ENCODE data around the gene NPAS3. TPM values are rescaled to one million over a fixed set of nuclear protein-coding genes. Genes with fewer than 3 reads are reported as not detected.

Gene NPAS3
- total RNA-seq, 2 experiments from 2014 or later = not detected

DNA sequence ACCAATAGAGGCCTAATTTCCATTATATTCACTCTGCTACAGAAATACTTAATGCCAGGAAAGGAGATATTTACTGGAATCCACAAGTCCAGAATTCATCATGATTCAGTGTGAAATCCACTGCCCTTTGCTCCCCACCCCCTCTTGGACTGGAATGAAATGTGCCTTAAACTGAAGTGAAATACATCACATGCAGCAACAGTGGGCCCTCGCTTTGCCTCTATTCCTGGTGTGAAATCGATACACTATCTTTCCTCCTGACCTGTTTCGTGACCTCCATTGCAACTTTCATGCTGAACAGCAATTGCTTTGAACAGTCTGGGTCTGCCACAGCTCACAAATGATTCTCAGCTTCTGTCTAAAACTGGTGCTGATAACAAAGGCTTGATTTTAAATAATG lies 100.6 kb downstream of the NPAS3 start:
- no peaks in the 10 kb centered on the region for H3K4me1 Mint-ChIP-seq (ENCODE audit: low read depth)
- H3K36me3 Mint-ChIP-seq = no peaks in the 10 kb centered on the region
- ChIA-PET POLR2A (no interaction called here), CTCF (no interaction called here)
- no peaks in the 10 kb centered on the region for H3K27me3 Mint-ChIP-seq
- intact Hi-C loops (cut with micrococcal nuclease) = no loop called here
- H3K4me3 Mint-ChIP-seq = no peak overlapping the region
- no peak for DNase-seq
- peaks cover 8% of the 10 kb centered on the region for H3K9me3 Mint-ChIP-seq
- no peak overlapping the region for H3K27ac Mint-ChIP-seq

GRCh38 chr14:33040372-33041140 lies 101.9 kb downstream of the NPAS3 start:
- POLR2A ChIA-PET = no interaction called here
- CTCF ChIA-PET = no interaction called here
- intact Hi-C loops (cut with micrococcal nuclease) = no loop called here
- H3K4me3 Mint-ChIP-seq = no peak overlapping the region
- no peak overlapping the region for H3K27ac Mint-ChIP-seq
- DNase-seq = no peak
- no peaks in the 10 kb centered on the region for H3K27me3 Mint-ChIP-seq
- H3K9me3 Mint-ChIP-seq = peaks cover 8% of the 10 kb centered on the region
- H3K4me1 Mint-ChIP-seq (ENCODE audit: low read depth) = no peaks in the 10 kb centered on the region
- H3K36me3 Mint-ChIP-seq = no peaks in the 10 kb centered on the region

- POLR2A ChIA-PET = no interaction called here
- Mint-ChIP-seq H3K27me3 (no peaks in the 10 kb centered on the region), H3K36me3 (no peaks in the 10 kb centered on the region), H3K4me3 (no peak overlapping the region), H3K27ac (no peak overlapping the region), H3K4me1 (ENCODE audit: low read depth) (no peaks in the 10 kb centered on the region), H3K9me3 (peaks cover 8% of the 10 kb centered on the region)
- no peak for DNase-seq
- CTCF ChIA-PET = no interaction called here
- intact Hi-C loops (cut with micrococcal nuclease) = no loop called here
Measured at GRCh38 chr14:33042591-33042990, 103.9 kb downstream of the NPAS3 start.

- ChIA-PET POLR2A (no interaction called here), CTCF (no interaction called here)
- intact Hi-C loops (cut with micrococcal nuclease) = no loop called here
- Mint-ChIP-seq H3K4me3 (no peak overlapping the region), H3K27me3 (no peaks in the 10 kb centered on the region), H3K9me3 (peaks cover 8% of the 10 kb centered on the region), H3K27ac (no peak overlapping the region), H3K36me3 (no peaks in the 10 kb centered on the region), H3K4me1 (ENCODE audit: low read depth) (no peaks in the 10 kb centered on the region)
- DNase-seq = no peak
Measured at GRCh38 chr14:33045760-33046159, 107.1 kb downstream of the NPAS3 start.

DNA sequence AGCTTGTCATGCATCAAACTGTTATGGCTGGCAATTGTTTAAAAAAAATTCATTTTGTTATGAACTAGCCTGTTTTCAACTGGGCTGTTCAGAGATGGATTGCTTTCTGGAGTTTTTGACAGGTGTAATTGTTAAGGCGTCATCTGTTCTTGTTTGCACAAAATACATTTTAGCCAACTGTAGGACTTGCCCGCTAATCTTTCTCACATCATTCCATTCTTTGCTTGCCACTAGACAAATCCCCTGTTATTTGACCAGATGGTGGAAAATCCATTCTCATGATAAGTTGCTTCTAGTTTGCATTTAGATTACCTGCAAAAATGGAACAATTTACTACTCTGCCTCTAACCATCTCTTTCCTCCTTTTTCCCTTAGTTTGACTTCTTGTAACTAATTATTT lies 114.3 kb downstream of the NPAS3 start:
- ChIA-PET CTCF (no interaction called here), POLR2A (no interaction called here)
- Mint-ChIP-seq H3K27me3 (no peaks in the 10 kb centered on the region), H3K4me1 (ENCODE audit: low read depth) (no peaks in the 10 kb centered on the region), H3K36me3 (no peaks in the 10 kb centered on the region), H3K27ac (no peak overlapping the region), H3K9me3 (no peaks in the 10 kb centered on the region), H3K4me3 (no peak overlapping the region)
- no peak for DNase-seq
- intact Hi-C loops (cut with micrococcal nuclease) = no loop called here

GRCh38 chr14:33056213-33056612 lies 117.5 kb downstream of the NPAS3 start:
- H3K9me3 Mint-ChIP-seq = no peaks in the 10 kb centered on the region
- CTCF ChIA-PET = no interaction called here
- no peak for DNase-seq
- no peak overlapping the region for H3K27ac Mint-ChIP-seq
- intact Hi-C loops (cut with micrococcal nuclease) = no loop called here
- H3K36me3 Mint-ChIP-seq = no peaks in the 10 kb centered on the region
- no peaks in the 10 kb centered on the region for H3K4me1 Mint-ChIP-seq (ENCODE audit: low read depth)
- POLR2A ChIA-PET = no interaction called here
- no peak overlapping the region for H3K4me3 Mint-ChIP-seq
- H3K27me3 Mint-ChIP-seq = no peaks in the 10 kb centered on the region

GRCh38 chr14:33057585-33057984 lies 118.9 kb downstream of the NPAS3 start:
- H3K27ac Mint-ChIP-seq = no peak overlapping the region
- H3K4me3 Mint-ChIP-seq = no peak overlapping the region
- ChIA-PET POLR2A (no interaction called here), CTCF (no interaction called here)
- intact Hi-C loops (cut with micrococcal nuclease) = no loop called here
- no peaks in the 10 kb centered on the region for H3K9me3 Mint-ChIP-seq
- no peaks in the 10 kb centered on the region for H3K36me3 Mint-ChIP-seq
- no peaks in the 10 kb centered on the region for H3K4me1 Mint-ChIP-seq (ENCODE audit: low read depth)
- H3K27me3 Mint-ChIP-seq = no peaks in the 10 kb centered on the region
- DNase-seq = no peak

GRCh38 chr14:33061667-33062325 lies 123.1 kb downstream of the NPAS3 start:
- no peaks in the 10 kb centered on the region for H3K4me1 Mint-ChIP-seq (ENCODE audit: low read depth)
- ChIA-PET POLR2A (no interaction called here), CTCF (no interaction called here)
- no peaks in the 10 kb centered on the region for H3K27me3 Mint-ChIP-seq
- no peak for DNase-seq
- H3K27ac Mint-ChIP-seq = no peak overlapping the region
- H3K36me3 Mint-ChIP-seq = no peaks in the 10 kb centered on the region
- H3K9me3 Mint-ChIP-seq = no peaks in the 10 kb centered on the region
- intact Hi-C loops (cut with micrococcal nuclease) = no loop called here
- H3K4me3 Mint-ChIP-seq = no peak overlapping the region

DNA sequence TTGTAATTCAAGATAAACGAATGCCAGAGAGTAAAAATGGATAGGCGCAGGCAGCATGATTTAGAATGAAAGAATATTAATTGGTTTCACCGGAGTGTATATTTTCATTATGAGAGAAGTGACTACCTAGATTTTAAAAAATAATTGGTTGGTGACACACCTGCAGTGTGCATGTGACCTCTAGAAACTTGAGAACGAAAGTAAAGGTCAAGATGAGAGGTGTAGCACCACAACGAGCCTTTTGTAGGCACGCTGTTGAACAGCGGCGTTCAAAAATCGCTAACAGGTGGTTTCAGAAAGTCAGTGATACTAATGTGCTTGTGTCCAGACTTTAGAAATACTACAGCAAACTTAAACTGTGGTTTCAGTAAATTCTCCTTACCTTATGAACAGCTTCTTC lies 123.8 kb downstream of the NPAS3 start:
- H3K27me3 Mint-ChIP-seq = no peaks in the 10 kb centered on the region
- DNase-seq = no peak
- H3K4me3 Mint-ChIP-seq = no peak overlapping the region
- no peak overlapping the region for H3K27ac Mint-ChIP-seq
- ChIA-PET POLR2A (no interaction called here), CTCF (no interaction called here)
- no peaks in the 10 kb centered on the region for H3K36me3 Mint-ChIP-seq
- no peaks in the 10 kb centered on the region for H3K9me3 Mint-ChIP-seq
- H3K4me1 Mint-ChIP-seq (ENCODE audit: low read depth) = no peaks in the 10 kb centered on the region
- intact Hi-C loops (cut with micrococcal nuclease) = no loop called here

- POLR2A ChIA-PET = no interaction called here
- no peaks in the 10 kb centered on the region for H3K27me3 Mint-ChIP-seq
- intact Hi-C loops (cut with micrococcal nuclease) = no loop called here
- DNase-seq = no peak
- CTCF ChIA-PET = no interaction called here
- no peaks in the 10 kb centered on the region for H3K36me3 Mint-ChIP-seq
- H3K27ac Mint-ChIP-seq = no peak overlapping the region
- H3K4me3 Mint-ChIP-seq = no peak overlapping the region
- no peaks in the 10 kb centered on the region for H3K4me1 Mint-ChIP-seq (ENCODE audit: low read depth)
- no peaks in the 10 kb centered on the region for H3K9me3 Mint-ChIP-seq
Measured at GRCh38 chr14:33062881-33063280, 124.2 kb downstream of the NPAS3 start.

- Mint-ChIP-seq H3K4me3 (no peak overlapping the region), H3K27ac (no peak overlapping the region), H3K36me3 (no peaks in the 10 kb centered on the region), H3K27me3 (no peaks in the 10 kb centered on the region), H3K9me3 (no peaks in the 10 kb centered on the region), H3K4me1 (ENCODE audit: low read depth) (no peaks in the 10 kb centered on the region)
- intact Hi-C loops (cut with micrococcal nuclease) = no loop called here
- POLR2A ChIA-PET = no interaction called here
- CTCF ChIA-PET = no interaction called here
- DNase-seq = no peak
Measured at GRCh38 chr14:33063521-33063920, 124.8 kb downstream of the NPAS3 start.

- CTCF ChIA-PET = no interaction called here
- intact Hi-C loops (cut with micrococcal nuclease) = no loop called here
- H3K9me3 Mint-ChIP-seq = no peaks in the 10 kb centered on the region
- no peaks in the 10 kb centered on the region for H3K4me1 Mint-ChIP-seq (ENCODE audit: low read depth)
- no peak overlapping the region for H3K27ac Mint-ChIP-seq
- DNase-seq = no peak
- H3K36me3 Mint-ChIP-seq = no peaks in the 10 kb centered on the region
- POLR2A ChIA-PET = no interaction called here
- H3K4me3 Mint-ChIP-seq = no peak overlapping the region
- H3K27me3 Mint-ChIP-seq = no peaks in the 10 kb centered on the region
Measured at GRCh38 chr14:33065634-33066033, 127.0 kb downstream of the NPAS3 start.

DNA sequence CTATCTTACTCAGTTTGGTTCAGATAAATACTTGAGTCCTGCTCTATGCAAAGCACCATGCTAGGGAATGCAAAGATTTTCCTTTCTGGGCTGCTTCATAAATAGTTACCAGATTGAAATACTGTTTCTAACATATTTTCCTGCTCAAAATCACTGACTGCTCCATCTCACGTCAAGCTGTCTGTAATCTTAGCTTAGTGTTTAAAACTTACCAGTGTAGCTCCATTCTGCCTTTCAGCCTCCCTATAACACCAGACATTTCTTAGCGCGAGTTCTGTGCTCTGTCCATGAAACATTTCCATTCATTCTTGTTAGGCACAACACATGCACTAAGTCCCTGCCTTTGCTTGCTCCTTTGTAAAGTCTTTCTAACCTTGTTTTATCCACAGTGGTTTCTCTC lies 129.4 kb downstream of the NPAS3 start:
- no peak for DNase-seq
- ChIA-PET POLR2A (no interaction called here), CTCF (no interaction called here)
- Mint-ChIP-seq H3K4me3 (no peak overlapping the region), H3K27me3 (no peaks in the 10 kb centered on the region), H3K36me3 (no peaks in the 10 kb centered on the region), H3K27ac (no peak overlapping the region), H3K9me3 (no peaks in the 10 kb centered on the region), H3K4me1 (ENCODE audit: low read depth) (no peaks in the 10 kb centered on the region)
- intact Hi-C loops (cut with micrococcal nuclease) = no loop called here

All from activated CD4-positive, alpha-beta memory T cell treated with anti-CD3 and anti-CD28 coated beads for 36 hours (primary cell).